AML-193 (cell line): ENCODE results near the gene LAMC3.

Experiments used
- DNase-seq, 2 experiments: peaks; one replicate each; lab custom pipeline; 2025; lab: John Stamatoyannopoulos, UW

LAMC3 gene

GRCh38 chr9:131008909-131009618 is at the start of gene LAMC3:
TSS of gene LAMC3 (plus strand) at chr9:131009174. CDS start at chr9:131009215, 41 bp downstream.
- no peak for DNase-seq

- no peak for DNase-seq
These were observed 49.1 kb upstream of the LAMC3 start for GRCh38 chr9:130959809-130960334.

- no peak for DNase-seq
These were observed 48.2 kb upstream of the LAMC3 start for GRCh38 chr9:130960522-130961378.

- no peak for DNase-seq
These were observed 47.3 kb upstream of the LAMC3 start for GRCh38 chr9:130961511-130962300.

- no peak for DNase-seq
These were observed 46.3 kb upstream of the LAMC3 start for GRCh38 chr9:130962418-130963316.

GRCh38 chr9:130963337-130963908 is 45.6 kb upstream of the LAMC3 start:
- no peak for DNase-seq

- DNase-seq, result no peak
These were observed 45.1 kb upstream of the LAMC3 start for GRCh38 chr9:130963916-130964315.

- no peak for DNase-seq
These were observed 43.3 kb upstream of the LAMC3 start for GRCh38 chr9:130965680-130966079.

- no peak for DNase-seq
These were observed 38.9 kb upstream of the LAMC3 start for GRCh38 chr9:130970052-130970451.

- no peak for DNase-seq
These were observed 38.1 kb upstream of the LAMC3 start for GRCh38 chr9:130970855-130971254.

- DNase-seq, result no peak
These were observed 37.6 kb upstream of the LAMC3 start for GRCh38 chr9:130971294-130971849.

GRCh38 chr9:130972277-130972956 is 36.6 kb upstream of the LAMC3 start:
- DNase-seq, result no peak

- DNase-seq, result no peak
These were observed 35.9 kb upstream of the LAMC3 start for GRCh38 chr9:130972957-130973685.

GRCh38 chr9:130973686-130974281 is 35.2 kb upstream of the LAMC3 start:
- DNase-seq, result no peak

- DNase-seq, result no peak
These were observed 34.3 kb upstream of the LAMC3 start for GRCh38 chr9:130974697-130975096.

GRCh38 chr9:130975156-130975555 is 33.8 kb upstream of the LAMC3 start:
- no peak for DNase-seq

- DNase-seq, result no peak
These were observed 32.8 kb upstream of the LAMC3 start for GRCh38 chr9:130975932-130976841.

- no peak for DNase-seq
These were observed 31.2 kb upstream of the LAMC3 start for GRCh38 chr9:130977811-130978221.
